Mesenteric fat pad (tissue), 1 donor: Measurements from ENCODE around the gene GUCY1A2. TPM values are rescaled to one million over a fixed set of nuclear protein-coding genes. Genes with fewer than 3 reads are reported as not detected.

ENCODE experiments used
- DNase-seq: peaks from one replicate; pipeline ENCODE4 v3.0.0-alpha.2; 2020; ENCODE audit warnings: low spot score
- total RNA-seq: library from RNA; stranded (reverse); fragmentation: NEBNext Ultra II Directional; extraction: Animal tissue kit (Norgen Biotek cat#: 25700); gene quantifications from one replicate; pipeline ENCODE4 v1.2.1, GENCODE V29; 2021
- donor health status: DM: yes; HTN: yes; CAD: no.

Gene GUCY1A2
- total RNA-seq, 1 donor from 2014 or later, result 6.9 TPM

- DNase-seq, result no peak
Observed at GRCh38 chr11:106998116-106998915, 20.0 kb downstream of the GUCY1A2 start.

- DNase-seq, result no peak
Observed at GRCh38 chr11:106997227-106997626, 21.0 kb downstream of the GUCY1A2 start.

DNA sequence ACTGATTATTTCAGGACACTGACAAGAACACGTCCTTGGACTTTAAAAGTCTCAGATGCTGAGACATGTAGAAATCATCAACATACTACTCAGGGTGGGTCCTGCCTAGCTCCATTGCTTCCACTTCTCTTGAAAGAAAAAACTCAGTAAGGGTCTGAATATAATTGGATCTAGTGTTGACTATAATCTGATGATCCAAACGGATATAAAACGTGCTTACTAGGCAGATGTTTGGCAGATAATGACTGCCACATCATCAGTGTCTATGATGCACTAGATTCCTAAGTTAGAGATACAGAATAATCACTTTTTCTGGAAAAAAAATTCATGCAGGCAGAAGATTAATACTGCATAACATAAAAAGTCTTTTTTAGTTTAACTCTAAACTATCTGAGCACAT is 21.6 kb downstream of the GUCY1A2 start:
- DNase-seq, result no peak

DNA sequence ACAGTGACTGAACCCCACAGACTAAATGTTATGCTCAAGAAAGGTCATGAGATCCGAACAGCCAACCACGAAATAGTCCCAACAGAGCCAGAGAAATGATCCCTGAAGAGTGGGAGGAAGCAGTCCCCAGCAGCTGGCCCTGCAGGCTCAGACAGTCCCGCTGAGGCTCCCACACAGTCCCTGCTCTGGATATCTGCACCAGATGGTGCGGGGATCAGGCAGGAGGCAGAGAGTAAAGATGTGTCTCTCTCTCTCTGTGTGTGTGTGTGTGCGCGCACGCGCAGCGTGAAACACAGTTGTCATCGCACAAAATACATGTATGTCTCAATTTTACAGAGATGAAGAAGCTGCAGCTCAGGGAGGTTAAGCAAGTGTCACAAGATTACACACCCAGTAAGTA is 27.9 kb downstream of the GUCY1A2 start:
- no peak for DNase-seq

DNA sequence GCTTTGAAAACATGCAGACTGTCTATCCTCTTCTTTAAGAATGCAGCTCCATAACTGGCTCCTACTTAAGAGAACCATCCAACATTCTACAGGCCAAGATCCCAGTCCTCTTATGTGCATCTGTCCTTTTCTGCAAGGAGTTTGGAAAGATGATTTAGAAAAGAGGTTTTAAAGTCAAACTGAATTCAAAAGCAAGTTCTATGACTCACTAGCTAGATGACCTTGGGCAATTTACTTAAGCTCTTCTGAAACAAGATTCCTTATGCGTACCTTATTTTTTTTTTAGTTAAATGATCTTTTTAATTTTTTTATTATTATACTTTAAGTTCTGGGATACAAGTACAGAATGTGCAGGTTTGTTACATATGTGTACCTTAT is 29.2 kb downstream of the GUCY1A2 start:
- DNase-seq, result no peak

DNA sequence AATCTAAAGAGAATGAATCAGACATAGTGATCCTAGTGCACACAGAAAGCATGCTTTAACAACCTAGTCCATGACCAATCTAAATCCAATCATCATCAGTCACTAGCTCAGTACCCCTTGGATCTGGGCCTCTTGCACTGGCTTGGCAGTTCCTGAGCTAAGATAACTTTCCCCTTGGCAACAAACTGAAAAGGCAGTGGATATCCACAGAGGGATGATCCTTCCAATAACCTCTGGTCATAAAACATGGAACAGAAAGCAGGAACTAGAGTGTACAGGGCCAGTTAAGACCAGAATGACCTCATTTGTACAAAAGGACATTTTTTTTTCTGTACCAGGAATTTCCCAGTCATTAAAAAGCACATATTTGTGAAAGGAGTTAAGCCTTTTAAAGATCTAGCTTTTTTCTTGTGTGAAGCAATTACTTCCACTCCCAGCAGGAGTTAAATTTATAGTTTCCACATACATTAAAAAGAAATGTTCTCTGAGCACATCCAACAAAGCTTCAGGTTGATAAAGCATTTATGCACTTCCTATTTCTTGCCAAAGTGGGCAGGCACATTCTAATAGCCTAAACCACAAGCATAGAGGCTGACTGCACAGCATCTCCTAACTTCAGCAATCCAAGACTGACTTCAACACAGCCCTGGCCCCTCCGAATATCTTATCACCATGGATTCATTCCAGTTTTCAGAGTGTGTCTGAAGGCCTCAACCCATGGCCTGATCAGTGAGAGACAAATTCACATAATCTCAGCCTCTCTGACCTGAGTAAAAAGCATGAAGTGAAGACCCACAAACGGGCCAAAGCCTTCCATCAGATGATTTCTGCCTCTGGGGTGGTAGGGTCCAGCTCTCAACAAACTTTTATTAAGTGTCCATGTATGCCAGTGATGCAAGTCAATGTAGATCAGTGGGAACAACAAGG is 29.9 kb downstream of the GUCY1A2 start:
- DNase-seq, result no peak

- DNase-seq, result no peak
Observed at GRCh38 chr11:106986673-106987072, 31.6 kb downstream of the GUCY1A2 start.

DNA sequence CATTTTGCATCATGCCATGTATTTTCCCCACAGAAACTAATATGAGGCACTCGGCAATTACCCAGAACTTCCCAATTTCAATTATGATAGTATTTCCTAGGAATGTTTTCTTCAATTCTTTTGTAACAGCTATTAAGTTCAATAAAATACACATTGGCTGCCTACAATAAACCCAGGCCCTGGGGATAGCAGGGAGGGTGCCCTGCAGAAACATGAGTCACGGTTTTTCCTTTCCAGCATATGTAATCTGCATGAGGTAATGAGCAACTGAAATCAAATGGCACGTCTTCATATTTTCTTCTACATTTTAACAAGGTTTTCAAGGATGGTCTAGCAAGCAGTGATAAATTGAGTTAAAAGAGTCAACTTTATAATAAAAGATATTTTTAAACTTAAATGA is 32.0 kb downstream of the GUCY1A2 start:
- no peak for DNase-seq

DNA sequence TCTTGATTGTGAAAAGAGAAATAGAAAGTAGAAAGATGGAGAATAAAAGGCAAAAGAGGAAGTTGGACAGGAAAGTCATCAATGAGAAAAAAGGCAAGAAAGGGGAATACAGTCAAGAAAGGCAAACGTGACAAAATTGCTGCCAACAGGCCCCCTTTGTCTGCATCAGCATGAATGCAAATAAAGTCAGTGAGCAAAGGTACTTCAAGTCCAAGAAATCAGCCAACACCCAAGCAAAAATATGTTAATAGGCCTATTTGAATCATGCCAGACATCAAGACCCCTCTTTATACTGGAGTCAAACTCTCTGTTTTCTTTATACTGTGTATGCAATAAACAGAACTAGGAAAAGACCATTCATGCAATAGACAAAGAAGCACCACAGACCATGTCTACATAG is 34.3 kb downstream of the GUCY1A2 start:
- DNase-seq, result no peak

DNA sequence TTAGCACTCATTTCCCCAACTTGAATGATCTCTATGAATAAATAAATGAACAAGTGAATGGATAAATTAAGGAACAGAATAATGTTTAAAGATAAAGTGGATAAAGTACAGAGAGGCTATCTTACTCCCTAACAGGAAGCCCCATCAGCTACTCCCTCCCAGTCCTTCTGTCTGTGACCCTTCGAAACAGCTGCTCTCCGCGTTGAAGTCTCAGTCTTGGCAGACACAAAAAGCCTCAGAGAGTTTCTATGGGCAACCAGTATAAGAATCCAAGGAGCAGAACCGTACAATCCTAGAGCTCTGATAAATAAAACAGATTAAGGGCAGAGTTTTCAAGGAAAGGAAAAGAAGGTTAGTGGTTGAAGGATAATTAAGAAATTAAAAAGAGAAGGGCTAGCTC is 35.0 kb downstream of the GUCY1A2 start:
- no peak for DNase-seq

- no peak for DNase-seq
Observed at GRCh38 chr11:106974831-106975230, 43.4 kb downstream of the GUCY1A2 start.

GRCh38 chr11:106971864-106972263 is 46.4 kb downstream of the GUCY1A2 start:
- DNase-seq, result no peak

DNA sequence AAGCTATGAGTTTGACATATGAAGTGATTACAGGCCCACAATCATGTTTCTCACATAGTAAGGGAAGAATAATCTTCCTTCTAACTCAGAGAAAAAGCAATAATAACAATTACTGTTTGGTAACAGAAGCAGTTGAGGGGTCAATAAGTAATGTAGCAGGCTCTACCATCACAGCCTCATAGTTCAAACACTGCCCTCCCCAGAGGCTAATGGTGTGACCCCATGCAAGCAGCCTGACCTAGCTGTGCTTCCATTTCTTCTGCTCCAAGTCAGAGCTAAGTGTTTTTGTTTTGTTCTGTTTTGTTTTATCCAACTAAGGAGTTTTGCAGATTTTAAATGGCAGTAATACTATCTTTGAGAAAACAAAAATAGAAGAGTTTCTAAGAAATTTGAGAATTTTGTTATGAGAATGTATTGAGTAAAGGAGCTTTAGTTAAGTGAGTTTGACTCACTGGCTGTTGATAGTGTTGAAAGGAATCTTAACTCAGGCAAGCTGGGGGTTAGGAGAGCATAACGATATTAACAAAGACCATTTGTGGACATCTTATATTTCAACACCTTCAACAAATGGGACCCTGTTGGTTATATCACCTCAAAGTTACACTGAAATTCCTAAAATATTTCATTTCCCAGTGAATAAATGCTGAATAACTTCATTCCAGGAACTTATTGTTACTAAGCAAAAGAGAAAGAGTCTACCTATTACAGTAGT is 48.5 kb downstream of the GUCY1A2 start:
- DNase-seq, result no peak

DNA sequence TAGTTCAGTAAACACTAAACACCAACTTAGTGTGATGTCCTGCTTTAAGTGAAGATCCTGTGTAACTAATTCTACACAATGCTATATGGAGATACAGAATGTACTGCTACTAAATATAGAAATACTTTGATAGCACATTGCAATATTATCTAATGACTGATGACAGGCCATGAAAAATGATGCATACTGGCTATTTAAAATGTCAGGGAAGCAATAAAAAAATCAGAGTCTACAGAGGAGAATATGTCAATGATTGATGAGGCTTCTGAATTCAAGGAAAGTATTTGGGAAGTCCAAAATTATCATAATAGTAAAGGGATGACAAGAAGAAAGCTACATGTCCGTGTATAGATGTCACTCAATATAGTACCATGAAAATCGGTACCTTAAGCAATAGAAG is 55.3 kb downstream of the GUCY1A2 start:
- DNase-seq, result no peak

DNA sequence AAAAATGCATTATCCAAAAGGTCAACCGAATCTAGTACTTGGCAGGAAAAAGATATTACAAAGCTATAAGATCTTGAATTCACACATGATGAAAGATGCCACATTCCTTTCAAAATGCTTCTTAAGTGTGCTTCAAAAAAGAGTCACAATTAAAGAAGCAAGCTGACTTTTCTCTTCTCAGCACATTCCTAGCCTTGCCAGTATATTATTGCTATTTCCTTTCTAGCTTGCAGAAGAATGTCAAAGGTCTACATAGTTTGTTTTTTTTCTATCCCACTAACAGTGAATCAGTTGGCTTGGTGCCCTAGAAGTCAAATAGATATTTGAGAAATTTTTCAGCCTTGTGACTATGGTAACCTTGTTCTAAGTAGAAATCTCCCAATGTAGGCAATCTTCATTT is 56.8 kb downstream of the GUCY1A2 start:
- DNase-seq, result no peak

- DNase-seq, result no peak
Observed at GRCh38 chr11:106961048-106961447, 57.2 kb downstream of the GUCY1A2 start.

GRCh38 chr11:106959800-106960199 is 58.5 kb downstream of the GUCY1A2 start:
- DNase-seq, result no peak

DNA sequence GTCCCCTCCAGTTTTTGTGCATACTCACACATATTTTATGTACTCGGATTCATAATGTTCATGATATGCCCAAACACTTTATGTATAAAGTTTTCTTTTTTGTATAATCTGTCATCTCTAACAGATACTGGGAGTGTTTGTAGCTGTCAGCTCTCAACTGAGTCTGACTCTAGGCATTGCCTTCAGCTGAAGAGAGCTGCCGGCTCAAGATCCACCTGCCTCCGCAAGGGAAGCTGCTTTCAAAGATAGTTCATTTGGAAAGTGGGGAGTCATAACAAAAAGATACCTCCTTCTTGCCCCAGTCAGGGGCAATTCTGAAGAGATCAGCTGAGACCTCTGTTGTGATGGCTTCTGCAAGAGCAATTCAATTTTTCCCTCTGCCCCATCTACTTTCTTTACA is 58.9 kb downstream of the GUCY1A2 start:
- DNase-seq, result no peak

DNA sequence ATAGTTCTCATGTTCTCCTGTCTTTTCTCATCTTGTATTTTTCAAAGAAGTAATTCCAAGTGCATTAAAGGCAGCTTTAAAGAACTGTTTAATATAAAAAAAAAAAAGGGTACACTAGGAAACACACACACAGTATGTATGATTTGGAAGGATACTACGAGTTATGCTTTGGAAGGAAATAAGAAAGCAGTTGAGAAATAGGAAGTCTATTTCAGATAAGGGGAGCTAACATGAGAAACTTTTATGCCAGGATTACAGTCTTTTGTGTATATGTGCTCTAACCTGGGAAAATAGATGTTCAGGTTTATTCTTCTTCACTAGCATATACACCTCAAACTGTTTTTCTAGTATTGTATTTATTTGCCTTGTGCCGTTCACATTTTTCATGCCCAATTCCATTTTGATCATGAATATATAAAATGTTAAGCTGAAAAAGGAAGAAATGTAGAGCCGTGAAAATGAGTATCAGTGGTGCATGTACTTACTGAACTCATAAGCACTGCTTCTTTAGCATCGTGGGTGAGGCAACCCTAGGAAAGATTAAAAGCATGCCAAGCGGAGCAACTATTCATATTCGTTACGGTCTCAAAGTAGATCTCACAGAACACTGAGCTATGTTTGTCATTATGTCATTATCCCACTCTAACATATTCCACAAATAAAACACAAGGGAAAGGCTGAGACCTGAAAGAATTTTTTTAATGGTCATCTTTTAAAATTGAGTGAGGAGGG is 59.6 kb downstream of the GUCY1A2 start:
- no peak for DNase-seq

- DNase-seq, result no peak
Observed at GRCh38 chr11:106957030-106957482, 61.2 kb downstream of the GUCY1A2 start.

DNA sequence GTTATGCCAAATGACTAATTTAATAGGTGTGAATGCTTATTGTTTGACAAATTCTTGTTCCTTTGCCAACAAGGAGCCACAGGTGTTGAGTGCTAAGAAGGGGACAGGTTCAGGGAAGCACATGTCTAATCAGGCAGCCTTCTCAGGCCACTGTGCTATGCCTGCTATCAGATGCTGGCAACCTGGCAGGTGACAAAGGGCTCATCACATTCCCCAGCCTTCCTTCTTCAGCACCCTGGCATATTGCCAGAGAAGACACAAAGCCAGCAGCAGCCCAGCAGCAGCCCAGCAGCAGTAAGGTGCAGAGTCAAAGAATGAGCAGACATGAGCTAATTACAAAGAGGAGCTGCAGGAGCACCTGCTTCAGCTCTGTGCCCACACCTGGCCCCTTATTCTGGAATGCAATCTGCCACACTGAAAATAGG is 68.2 kb downstream of the GUCY1A2 start:
- no peak for DNase-seq
